Hematopoietic multipotent progenitor cell (in vitro differentiated cells): ENCODE data around the gene PIK3R1. TPM values are rescaled to one million over a fixed set of nuclear protein-coding genes. Genes with fewer than 3 reads are reported as not detected.

ENCODE experiments used
- DNase-seq, 3 donors: peaks; one replicate each; pipeline ENCODE4 v3.0.0-alpha.2; 2011 to 2015; ENCODE audit warnings: low read depth in 2 of 3, low spot score in 2 of 3
- total RNA-seq: library from RNA; depleted of rRNA; stranded (reverse); fragments of >200 nt; gene quantifications from one replicate; pipeline ENCODE4 v1.2.3, GENCODE V29; 2012

The PIK3R1 gene
- total RNA-seq, 1 donor: 46.6 TPM

GRCh38 chr5:68267066-68267465, 51.5 kb downstream of the PIK3R1 start:
- DNase-seq: no peak

- no peak for DNase-seq
These were observed 52.7 kb downstream of the PIK3R1 start for GRCh38 chr5:68268101-68268851.

- DNase-seq: no peak
These were observed 53.2 kb downstream of the PIK3R1 start for GRCh38 chr5:68268852-68269130.

- DNase-seq: no peak
These were observed 54.3 kb downstream of the PIK3R1 start for GRCh38 chr5:68269820-68270219.

GRCh38 chr5:68270399-68270975, 54.9 kb downstream of the PIK3R1 start:
- DNase-seq: no peak

- DNase-seq: no peak
These were observed 55.6 kb downstream of the PIK3R1 start for GRCh38 chr5:68271124-68271523.

- DNase-seq: peak in 1 of 3 donors; percentile 57
These were observed 56.7 kb downstream of the PIK3R1 start for GRCh38 chr5:68272289-68272688.

- DNase-seq: no peak
These were observed 58.3 kb downstream of the PIK3R1 start for GRCh38 chr5:68273717-68274409.

GRCh38 chr5:68274847-68275651, 59.5 kb downstream of the PIK3R1 start:
- DNase-seq: no peak

- DNase-seq: no peak
These were observed 61.2 kb downstream of the PIK3R1 start for GRCh38 chr5:68276740-68277139.

- peak in 1 of 3 donors; percentile 33 for DNase-seq
These were observed 61.9 kb downstream of the PIK3R1 start for GRCh38 chr5:68277431-68277830.

- no peak for DNase-seq
These were observed 64.4 kb downstream of the PIK3R1 start for GRCh38 chr5:68279984-68280383.

GRCh38 chr5:68282001-68282400, 66.4 kb downstream of the PIK3R1 start:
- no peak for DNase-seq

GRCh38 chr5:68283766-68284165, 68.2 kb downstream of the PIK3R1 start:
- DNase-seq: no peak

- DNase-seq: no peak
These were observed 69.7 kb downstream of the PIK3R1 start for GRCh38 chr5:68285075-68285840.

GRCh38 chr5:68285851-68286611, 70.5 kb downstream of the PIK3R1 start:
- peak in 2 of 3 donors; percentile 57 to 81 for DNase-seq

- no peak for DNase-seq
These were observed 71.0 kb downstream of the PIK3R1 start for GRCh38 chr5:68286612-68286912.

- no peak for DNase-seq
These were observed 72.0 kb downstream of the PIK3R1 start for GRCh38 chr5:68287631-68287975.

- peak in 1 of 3 donors; percentile 52 for DNase-seq
These were observed 72.6 kb downstream of the PIK3R1 start for GRCh38 chr5:68287976-68288706.
